Jurkat, Clone E6-1 (cell line): ENCODE data around the gene ZCCHC14.
"Not testable (repeated sequence)": the region's sequence is repeated elsewhere in the genome, so short reads cannot be mapped to it uniquely, and the experiment has no call there.

Experiments used
- DNase-seq: peaks from one replicate; pipeline ENCODE4 v3.0.0-alpha.2; 2011; ENCODE audit warnings: low read depth, low spot score
- H3K4me3 ChIP-seq: 2 replicates; pipeline ENCODE4 v1.5.1; 2011; ENCODE audit warnings: mild to moderate bottlenecking, low read length, control low read depth, moderate library complexity

The ZCCHC14 gene

DNA sequence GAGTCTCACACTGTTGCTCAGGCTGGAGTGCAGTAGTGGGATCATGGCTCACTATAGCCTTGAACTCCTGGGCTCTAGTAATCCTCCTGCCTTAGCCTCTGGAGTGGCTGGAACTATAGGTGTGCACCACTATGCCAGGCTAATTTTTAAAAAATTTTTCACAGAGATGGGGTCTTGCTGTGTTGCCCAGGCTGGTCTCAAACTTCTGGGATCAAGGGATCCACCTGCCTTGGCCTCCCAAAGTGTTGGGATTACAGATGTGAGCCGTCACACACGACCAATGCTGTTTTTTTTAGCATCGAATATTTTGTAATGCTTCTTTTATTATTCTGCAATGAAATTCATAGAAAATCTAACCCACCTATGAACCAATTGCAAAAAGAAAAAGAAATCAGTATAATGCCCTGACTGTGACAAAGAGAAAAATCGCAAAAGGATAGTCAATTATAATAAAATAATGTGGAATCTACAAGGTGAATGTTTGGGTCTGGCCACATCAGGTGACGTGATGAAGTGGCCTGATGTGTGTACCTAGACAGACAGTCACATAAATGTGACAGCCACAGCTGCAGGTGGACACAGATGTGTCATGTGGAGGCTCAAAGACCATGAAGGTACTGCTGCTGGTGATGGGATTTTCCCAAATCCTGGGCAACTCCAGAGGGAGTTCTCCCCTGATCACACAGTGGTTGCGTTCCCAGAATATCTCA lies 33.6 kb upstream of the ZCCHC14 start:
- no peak for DNase-seq
- no peak overlapping the region for H3K4me3 ChIP-seq

- DNase-seq = no peak
- H3K4me3 ChIP-seq = no peak overlapping the region
These were observed 32.5 kb upstream of the ZCCHC14 start for GRCh38 chr16:87525352-87525751.

DNA sequence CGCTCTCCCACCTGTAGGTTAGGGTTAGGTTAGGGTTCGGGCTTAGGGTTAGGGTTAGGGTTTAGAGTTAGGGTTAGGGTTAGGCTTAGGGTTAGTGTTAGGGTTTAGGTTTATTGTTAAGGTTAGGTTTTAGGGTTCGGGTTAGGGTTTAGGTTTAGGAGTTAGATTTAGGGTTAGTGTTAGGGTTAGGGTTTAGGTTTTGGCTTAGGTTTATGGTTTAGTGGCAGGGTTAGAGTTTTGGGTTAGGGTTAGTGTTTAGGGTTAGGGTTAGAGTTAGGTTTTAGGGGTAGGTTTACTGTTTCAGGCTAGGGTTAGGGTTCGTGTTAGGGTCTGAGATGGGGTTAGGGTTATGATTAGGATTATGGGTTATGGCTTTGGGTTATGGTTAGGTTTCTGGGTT lies 31.6 kb upstream of the ZCCHC14 start:
- H3K4me3 ChIP-seq = no peak overlapping the region
- DNase-seq = no peak

- not testable (repeated sequence) for H3K4me3 ChIP-seq, DNase-seq
These were observed 30.8 kb upstream of the ZCCHC14 start for GRCh38 chr16:87523605-87524004.

DNA sequence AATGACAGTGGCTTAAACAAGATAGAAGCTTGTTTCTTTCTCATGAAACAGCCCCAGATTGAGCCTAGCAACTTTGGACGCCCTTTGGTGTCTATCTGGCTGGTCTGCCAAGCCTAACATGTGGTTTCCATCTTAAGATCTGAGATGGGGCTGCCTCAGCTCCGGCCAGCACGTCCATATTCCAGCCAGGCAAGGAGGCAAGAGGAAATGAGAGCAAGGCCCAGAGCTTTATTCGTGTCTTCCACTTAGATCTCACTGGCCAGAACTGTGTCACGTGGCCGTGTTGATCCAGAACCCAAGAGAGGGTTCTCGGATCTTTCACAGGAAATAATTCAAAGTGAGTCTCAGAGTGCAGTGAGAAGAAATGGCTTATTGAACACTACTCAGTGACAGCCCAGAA lies 28.9 kb upstream of the ZCCHC14 start:
- DNase-seq, H3K4me3 ChIP-seq: not testable (repeated sequence)

GRCh38 chr16:87519170-87519569 lies 26.3 kb upstream of the ZCCHC14 start:
- not testable (repeated sequence) for H3K4me3 ChIP-seq, DNase-seq

GRCh38 chr16:87518430-87519051 lies 25.7 kb upstream of the ZCCHC14 start:
- not testable (repeated sequence) for DNase-seq, H3K4me3 ChIP-seq

- H3K4me3 ChIP-seq, DNase-seq: not testable (repeated sequence)
These were observed 25.0 kb upstream of the ZCCHC14 start for GRCh38 chr16:87517610-87518429.

DNA sequence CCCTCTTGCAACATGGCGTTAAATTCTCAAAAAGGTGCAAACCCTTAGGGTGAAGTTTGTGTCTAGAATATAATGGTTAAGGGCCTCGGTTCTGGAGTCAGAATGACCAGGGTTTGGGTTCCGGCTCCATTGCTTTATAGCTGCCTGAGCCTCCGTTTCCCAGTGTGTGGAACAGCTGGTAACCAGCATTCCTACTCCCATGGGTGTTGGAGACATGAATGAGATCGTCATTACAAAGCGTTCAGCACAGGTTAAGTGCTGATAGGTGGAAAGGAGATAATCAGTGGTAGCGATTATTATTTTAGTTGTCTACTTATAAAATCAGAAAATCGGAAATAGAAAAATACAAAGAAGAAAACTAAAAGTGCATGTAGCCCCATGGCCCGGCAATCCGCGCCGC lies 23.5 kb upstream of the ZCCHC14 start:
- no peak overlapping the region for H3K4me3 ChIP-seq
- no peak for DNase-seq

GRCh38 chr16:87515475-87516330 lies 22.9 kb upstream of the ZCCHC14 start:
- DNase-seq = no peak
- H3K4me3 ChIP-seq = no peak overlapping the region

DNA sequence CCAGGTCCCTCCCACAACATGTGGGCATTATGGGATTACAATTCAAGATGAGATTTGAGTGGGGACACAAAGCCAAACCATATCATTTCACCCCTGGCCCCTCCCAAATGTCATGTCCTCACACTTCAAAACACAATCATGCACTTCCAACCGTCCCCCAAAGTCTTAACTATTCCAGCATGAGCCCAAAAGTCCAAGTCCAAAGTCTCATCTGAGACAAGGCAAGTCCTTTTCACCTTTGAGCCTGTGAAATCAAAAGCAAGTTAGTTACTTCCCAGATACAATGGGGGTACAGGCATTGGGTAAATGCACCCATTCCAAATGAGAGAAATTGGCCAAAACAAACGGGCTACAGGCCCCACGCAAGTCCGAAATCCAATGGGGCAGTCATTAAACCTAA lies 17.0 kb upstream of the ZCCHC14 start:
- DNase-seq, H3K4me3 ChIP-seq: not testable (repeated sequence)

DNA sequence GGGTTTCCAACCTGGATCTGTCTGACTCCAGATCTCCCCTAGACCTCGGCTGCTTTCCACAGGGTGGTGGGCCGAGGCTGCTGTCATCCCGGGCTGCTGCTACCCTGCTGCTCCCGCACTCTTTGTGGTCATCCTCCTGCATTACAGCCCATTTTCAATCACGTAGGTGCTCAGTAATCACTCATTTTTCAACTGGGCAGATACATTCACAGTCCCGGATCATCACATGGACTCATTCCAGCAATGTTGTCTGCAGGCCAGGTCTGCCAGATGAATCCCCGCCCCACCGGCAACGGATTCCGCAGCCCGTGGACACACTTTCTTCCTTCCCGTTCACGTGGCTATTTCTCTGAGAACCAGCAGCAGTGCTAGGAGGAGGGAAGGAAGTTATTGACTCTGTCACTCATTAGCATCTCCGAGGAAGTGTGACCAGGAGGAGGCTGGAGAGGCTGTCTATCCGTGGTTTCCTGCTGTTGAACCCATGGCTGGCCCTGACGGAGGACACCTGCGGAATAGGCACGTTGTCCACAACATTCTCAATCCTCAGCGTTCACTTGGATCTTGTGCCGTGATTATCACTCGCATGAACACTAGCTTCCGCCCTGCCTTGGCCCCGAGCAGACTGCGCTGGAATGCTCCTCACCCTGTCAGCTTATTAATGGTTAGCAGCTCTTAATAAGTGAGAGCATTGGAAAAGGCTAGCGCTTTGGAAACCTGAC lies 14.7 kb upstream of the ZCCHC14 start:
- H3K4me3 ChIP-seq = no peak overlapping the region
- no peak for DNase-seq

DNA sequence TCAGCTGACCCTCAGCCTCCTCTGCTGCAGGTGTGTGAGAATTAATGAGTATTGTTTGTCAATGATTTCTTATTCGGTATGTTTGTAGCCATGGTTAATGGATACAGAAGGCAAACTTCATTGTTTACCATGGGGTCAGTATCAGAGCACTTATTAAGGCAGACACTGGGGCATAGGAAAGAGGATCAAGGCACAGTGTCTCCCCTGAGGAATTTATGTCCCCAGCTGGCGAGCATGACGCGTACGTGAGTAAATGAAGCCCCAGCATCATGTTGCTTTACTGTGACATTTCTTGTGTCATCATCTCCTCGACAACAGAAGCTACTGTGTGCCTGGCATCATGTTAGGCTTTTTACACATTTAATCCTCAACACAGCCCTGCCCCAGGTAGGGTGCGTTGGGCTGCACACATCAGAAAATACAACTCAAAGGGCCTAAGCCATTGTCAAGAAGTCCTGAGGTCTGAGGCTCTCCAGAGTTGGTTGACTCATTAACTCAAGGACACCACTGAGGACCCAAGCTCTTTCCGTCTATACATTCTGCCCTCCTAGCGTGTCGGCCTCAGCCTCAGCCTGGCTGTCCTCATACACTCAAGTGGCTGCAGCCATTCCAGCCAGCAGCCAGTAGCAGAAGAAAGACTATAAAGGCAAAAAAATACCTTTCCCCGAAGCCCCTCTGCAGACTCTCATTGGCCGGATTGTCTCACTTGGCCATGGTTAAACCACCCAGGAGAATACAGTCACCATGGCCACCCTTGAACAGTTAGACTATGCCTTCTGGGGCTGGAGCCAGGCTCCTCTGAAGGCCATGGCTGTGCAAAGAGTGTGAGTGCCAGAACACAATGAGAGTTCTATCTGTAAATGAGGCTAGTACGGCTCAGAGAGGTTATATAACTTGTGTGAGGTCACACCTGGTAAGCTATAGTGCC lies 13.9 kb upstream of the ZCCHC14 start:
- no peak for DNase-seq
- no peak overlapping the region for H3K4me3 ChIP-seq

GRCh38 chr16:87505834-87506233 lies 13.0 kb upstream of the ZCCHC14 start:
- no peak for DNase-seq
- no peak overlapping the region for H3K4me3 ChIP-seq

DNA sequence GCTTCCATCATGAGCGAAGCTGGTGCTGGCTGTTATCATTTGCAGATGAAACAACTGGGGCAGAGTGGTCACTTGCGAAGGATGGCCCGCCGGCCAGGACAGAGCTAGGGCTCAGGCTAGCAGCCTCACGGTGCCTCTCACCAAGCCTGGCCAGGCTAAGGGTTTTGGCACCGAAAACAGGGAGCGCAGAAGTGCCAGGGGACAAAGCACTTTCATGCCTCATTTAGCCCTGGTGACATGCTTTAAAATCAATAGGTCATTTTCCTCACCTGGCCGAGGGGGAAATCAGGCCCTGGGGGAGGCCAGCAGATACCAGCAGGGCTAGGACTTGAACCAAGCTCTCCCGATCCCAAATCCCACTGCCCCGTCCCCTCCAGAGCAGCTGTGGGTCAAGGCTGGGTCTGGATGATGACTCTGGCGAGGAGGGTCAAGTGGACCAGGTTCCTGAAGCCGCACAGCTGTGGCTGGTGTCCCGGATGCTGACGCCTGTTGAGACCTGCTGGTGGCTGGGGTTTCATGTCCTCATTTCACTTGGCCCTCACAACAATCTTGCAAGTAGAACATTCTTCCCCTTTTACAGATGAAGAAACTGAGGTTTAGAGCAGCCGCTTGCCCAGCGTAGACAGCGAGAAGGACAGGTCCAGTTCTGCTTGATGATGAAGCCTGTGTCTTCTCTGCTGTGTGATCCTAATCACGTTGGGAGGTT lies 10.6 kb upstream of the ZCCHC14 start:
- DNase-seq, H3K4me3 ChIP-seq: not testable (repeated sequence)

DNA sequence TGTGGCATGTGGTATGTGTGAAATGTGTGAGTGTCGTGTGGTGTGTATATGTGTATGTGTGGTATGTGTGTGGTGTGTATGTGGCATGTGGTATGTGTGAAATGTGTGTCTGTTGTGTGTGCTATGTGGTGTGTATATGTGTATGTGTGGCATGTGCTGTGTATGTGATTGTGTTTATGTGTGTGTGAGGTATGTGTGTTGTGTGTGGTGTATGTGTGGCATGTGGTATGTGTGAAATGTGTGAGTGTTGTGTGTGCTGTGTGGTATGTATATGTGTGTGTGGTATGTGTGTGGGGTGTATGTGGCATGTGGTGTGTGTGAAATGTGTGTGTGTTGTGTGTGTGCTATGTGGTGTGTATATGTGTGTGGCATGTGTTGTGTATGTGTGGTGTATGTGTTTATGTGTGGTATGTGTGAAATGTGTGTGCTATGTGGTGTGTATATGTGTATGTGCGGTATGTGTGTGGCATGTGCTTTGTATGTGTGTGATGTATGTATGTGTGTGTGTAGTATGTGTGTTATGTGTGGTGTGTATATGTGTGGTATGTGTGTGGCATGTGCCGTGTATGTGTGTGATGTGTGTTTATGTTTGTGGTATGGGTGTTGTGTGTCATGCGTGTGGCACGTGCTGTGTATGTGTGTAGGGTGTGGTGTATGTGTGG lies 9.6 kb upstream of the ZCCHC14 start:
- DNase-seq = no peak
- no peak overlapping the region for H3K4me3 ChIP-seq

- no peak overlapping the region for H3K4me3 ChIP-seq
- DNase-seq = no peak
These were observed 8.3 kb upstream of the ZCCHC14 start for GRCh38 chr16:87501117-87501516.
